Measurements from ENCODE around the gene IZUMO1.

DNA sequence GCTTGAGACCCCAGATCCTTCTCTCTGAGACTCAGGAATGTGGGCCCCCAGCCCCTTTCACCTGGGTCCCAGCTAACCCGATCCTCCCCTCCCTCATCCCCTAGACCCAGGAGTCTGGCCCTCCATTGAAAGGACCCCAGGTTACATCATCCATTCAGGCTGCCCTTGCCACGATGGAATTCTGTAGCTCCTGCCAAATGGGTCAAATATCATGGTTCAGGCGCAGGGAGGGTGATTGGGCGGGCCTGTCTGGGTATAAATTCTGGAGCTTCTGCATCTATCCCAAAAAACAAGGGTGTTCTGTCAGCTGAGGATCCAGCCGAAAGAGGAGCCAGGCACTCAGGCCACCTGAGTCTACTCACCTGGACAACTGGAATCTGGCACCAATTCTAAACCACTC is 9.1 kb upstream of the IZUMO1 start:
- TF ChIP-seq, protein P1, sequence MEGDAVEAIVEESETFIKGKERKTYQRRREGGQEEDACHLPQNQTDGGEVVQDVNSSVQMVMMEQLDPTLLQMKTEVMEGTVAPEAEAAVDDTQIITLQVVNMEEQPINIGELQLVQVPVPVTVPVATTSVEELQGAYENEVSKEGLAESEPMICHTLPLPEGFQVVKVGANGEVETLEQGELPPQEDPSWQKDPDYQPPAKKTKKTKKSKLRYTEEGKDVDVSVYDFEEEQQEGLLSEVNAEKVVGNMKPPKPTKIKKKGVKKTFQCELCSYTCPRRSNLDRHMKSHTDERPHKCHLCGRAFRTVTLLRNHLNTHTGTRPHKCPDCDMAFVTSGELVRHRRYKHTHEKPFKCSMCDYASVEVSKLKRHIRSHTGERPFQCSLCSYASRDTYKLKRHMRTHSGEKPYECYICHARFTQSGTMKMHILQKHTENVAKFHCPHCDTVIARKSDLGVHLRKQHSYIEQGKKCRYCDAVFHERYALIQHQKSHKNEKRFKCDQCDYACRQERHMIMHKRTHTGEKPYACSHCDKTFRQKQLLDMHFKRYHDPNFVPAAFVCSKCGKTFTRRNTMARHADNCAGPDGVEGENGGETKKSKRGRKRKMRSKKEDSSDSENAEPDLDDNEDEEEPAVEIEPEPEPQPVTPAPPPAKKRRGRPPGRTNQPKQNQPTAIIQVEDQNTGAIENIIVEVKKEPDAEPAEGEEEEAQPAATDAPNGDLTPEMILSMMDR (IDR thresholded peaks at IDR 0.05) = no peak
- no peak for TF ChIP-seq EZH2 (IDR thresholded peaks at IDR 0.05)

Measured in neural progenitor cell (in vitro differentiated cells).